ENCODE results near the gene CMKLR1.

The CMKLR1 gene

DNA sequence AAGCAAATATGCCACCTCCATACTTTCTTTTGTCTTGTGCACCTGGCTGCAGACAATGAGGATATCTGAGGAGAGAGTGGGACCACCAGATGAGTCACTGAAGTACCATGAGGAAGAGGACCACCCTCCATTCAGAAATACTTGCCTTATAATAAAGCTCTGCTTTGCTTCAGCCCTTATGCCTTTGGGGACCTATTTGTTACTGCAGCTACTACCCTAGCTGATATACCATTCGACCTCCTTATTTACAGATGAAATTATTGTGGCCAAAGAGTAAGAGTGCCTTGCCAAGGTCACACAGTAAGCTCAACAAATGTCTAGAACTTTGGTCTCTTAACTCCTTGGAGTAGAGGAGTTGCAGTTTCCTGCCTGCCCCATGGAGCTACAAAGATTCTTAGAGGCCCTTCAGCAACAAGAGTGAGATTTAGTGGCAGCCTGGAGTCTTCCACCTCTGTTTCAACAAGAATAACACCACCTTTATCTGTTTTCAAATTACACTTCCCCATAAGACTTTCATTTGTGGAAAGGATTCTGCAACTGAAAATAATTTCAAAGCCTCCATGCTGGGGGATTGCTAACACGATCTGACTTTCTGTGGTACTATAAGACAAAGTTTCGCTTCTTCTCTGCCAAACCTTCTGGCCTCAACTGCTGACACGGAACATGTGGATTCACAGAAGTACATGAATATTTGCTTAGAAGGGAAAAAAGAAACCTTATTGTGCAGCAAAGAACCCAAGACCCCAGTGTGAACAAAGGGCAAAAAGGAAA, 3.6 kb downstream of the CMKLR1 start:
- DNase-seq (ENCODE audit: low spot score), result no peak

GRCh38 chr12:108333898-108334699, 5.0 kb downstream of the CMKLR1 start:
- DNase-seq (ENCODE audit: low spot score), result no peak

GRCh38 chr12:108332791-108333382, 6.2 kb downstream of the CMKLR1 start:
- DNase-seq (ENCODE audit: low spot score), result no peak

DNA sequence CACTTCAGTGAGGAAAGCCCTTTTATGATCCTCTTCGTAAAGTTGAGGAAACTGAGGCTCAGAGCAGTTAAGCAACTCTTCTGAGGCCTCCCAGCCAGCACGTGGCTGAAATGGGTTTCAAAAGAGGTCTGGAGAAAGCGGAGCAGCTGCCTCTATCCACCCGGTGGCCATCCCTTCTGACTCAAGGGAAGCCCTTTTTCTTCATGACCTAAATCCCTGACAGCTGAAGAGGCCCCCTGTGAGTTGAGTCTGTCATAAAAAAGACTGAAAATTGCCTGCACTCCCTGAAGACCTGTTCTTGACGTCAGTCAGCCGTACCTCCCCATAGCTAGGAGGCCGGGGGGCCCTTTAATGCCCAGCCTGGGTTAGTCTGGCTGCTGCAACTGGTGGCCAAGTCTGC, 10.7 kb downstream of the CMKLR1 start:
- DNase-seq (ENCODE audit: low spot score), result no peak

DNA sequence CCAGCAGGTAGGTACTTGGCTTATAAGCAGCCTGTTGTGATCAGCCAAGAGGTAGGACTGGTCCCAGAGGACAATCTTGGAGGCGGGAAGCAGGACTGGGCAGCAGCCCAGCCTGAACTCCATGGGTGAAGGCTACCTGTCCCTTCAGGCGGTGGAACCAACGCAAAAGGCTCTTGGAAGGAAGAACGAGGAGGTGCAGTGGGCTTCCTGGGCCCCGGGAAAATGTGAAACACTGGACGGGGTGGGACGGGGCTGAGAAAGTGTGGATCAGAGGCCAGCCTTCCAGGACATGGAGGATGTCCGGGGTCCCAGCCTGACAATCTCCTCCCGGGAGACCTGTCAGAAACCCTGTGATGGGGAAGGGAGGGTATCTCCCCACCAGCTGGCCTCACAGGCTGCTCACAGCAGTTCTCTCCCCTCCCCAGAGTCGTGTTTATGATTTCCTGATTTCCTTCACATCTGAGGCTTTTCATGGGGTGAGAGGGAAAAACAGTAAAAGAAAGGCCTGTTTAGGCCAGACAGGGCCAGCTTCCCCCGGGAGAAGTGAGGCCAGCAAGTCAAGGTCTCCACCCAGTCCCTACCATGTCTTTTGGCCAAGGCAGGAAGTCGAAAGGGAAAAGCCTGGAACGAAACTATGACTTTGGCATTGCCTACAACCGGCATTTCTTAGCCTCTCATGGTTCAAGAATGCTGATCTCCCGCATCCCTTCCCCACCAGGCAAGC, 11.3 kb downstream of the CMKLR1 start:
- DNase-seq (ENCODE audit: low spot score), result no peak

GRCh38 chr12:108326254-108326750, 12.8 kb downstream of the CMKLR1 start:
- no peak for DNase-seq (ENCODE audit: low spot score)

- no peak for DNase-seq (ENCODE audit: low spot score)
Observed at GRCh38 chr12:108325549-108325948, 13.6 kb downstream of the CMKLR1 start.

- no peak for DNase-seq (ENCODE audit: low spot score)
Observed at GRCh38 chr12:108325018-108325358, 14.1 kb downstream of the CMKLR1 start.

- no peak for DNase-seq (ENCODE audit: low spot score)
Observed at GRCh38 chr12:108324351-108325017, 14.6 kb downstream of the CMKLR1 start.

- DNase-seq (ENCODE audit: low spot score), result no peak
Observed at GRCh38 chr12:108323581-108323980, 15.5 kb downstream of the CMKLR1 start.

DNA sequence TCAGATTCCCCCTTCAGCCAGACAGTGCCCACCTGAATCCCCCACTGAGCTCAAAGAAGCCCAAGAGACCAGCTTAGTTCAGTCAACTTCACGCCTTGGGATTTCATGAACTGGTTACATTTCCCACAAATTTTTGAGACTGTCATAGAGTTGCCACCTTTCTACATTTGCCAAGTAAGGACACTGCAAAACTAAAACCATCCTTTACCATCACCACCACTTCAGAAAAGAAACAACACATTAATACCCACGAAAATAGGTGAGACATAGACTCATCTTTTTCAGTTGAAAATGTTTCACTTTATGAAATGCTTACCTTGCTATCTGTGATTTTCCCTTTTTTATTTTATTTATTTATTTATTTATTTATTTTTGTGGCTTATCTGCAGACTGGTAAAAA, 16.1 kb downstream of the CMKLR1 start:
- DNase-seq (ENCODE audit: low spot score), result no peak

GRCh38 chr12:108321688-108322087, 17.4 kb downstream of the CMKLR1 start:
- DNase-seq (ENCODE audit: low spot score), result no peak

- no peak for DNase-seq (ENCODE audit: low spot score)
Observed at GRCh38 chr12:108320507-108321293, 18.4 kb downstream of the CMKLR1 start.

GRCh38 chr12:108319277-108320234, 19.6 kb downstream of the CMKLR1 start:
- DNase-seq (ENCODE audit: low spot score), result no peak

GRCh38 chr12:108318472-108319275, 20.4 kb downstream of the CMKLR1 start:
- DNase-seq (ENCODE audit: low spot score), result no peak

- DNase-seq (ENCODE audit: low spot score), result no peak
Observed at GRCh38 chr12:108317308-108318234, 21.5 kb downstream of the CMKLR1 start.

- no peak for DNase-seq (ENCODE audit: low spot score)
Observed at GRCh38 chr12:108316176-108317086, 22.7 kb downstream of the CMKLR1 start.
